CD4-positive, alpha-beta memory T cell (primary cell): ENCODE results near the gene LAMA5. TPM values are rescaled to one million over a fixed set of nuclear protein-coding genes. Genes with fewer than 3 reads are reported as not detected.

Experiments used
- CTCF ChIA-PET: fragments of 350-600 bp; sonication (Branson Sonifier 250); formaldehyde crosslinking; loops from one replicate; lab custom pipeline; 2021; ENCODE audit warnings: inconsistent platforms; ENCODE audit not compliant: partially characterized antibody; lab: Charles Lee
- POLR2A ChIA-PET: fragments of 350-600 bp; sonication (Branson Sonifier 250); formaldehyde crosslinking; loops from one replicate; lab custom pipeline; 2021; ENCODE audit not compliant: partially characterized antibody; lab: Charles Lee
- DNase-seq, 5 donors: peaks; one replicate each; pipeline versions ENCODE4 v3.0.0 to v3.0.0-alpha.2; 2020 to 2022; ENCODE audit warnings: mixed read lengths in 1 of 5
- H3K27ac ChIP-seq: one replicate; pipeline ENCODE4 v1.7.0; 2013; ENCODE audit warnings: low read depth, low read length
- H3K27me3 ChIP-seq: 2 replicates; pipeline ENCODE4 v1.7.0; 2013; ENCODE audit warnings: mild to moderate bottlenecking, low read length, moderate library complexity; ENCODE audit not compliant: insufficient read depth
- H3K36me3 ChIP-seq: 2 replicates; pipeline ENCODE4 v1.7.0; 2013; ENCODE audit warnings: mild to moderate bottlenecking, low read length, moderate library complexity; ENCODE audit not compliant: insufficient read depth
- H3K4me1 ChIP-seq: 2 replicates; pipeline ENCODE4 v1.7.0; 2013; ENCODE audit warnings: mild to moderate bottlenecking, low read length, moderate library complexity; ENCODE audit not compliant: insufficient read depth
- H3K4me3 ChIP-seq, 2 donors: one replicate each; pipeline ENCODE4 v1.7.0; 2013; ENCODE audit warnings: low read length in 2 of 2, mild to moderate bottlenecking in 1 of 2
- H3K9me3 ChIP-seq, 2 donors: one replicate each; pipeline ENCODE4 v1.7.0; 2013; ENCODE audit warnings: low read length in 2 of 2, control low read depth in 1 of 2; ENCODE audit not compliant: control insufficient read depth in 1 of 2
- H3K27ac Mint-ChIP-seq, 7 donors: one replicate each; pipeline ENCODE4 v1.8.0; 2020 to 2021; ENCODE audit warnings: mixed read lengths in 7 of 7, mild to moderate bottlenecking in 6 of 7, inconsistent platforms in 3 of 7, moderate library complexity in 3 of 7
- H3K27me3 Mint-ChIP-seq, 2 donors: one replicate each; pipeline ENCODE4 v1.8.0; 2020 to 2021; ENCODE audit warnings: mixed read lengths in 2 of 2
- H3K36me3 Mint-ChIP-seq, 2 donors: one replicate each; pipeline ENCODE4 v1.8.0; 2020 to 2021; ENCODE audit warnings: mixed read lengths in 2 of 2, inconsistent platforms in 1 of 2, mild to moderate bottlenecking in 1 of 2
- H3K4me1 Mint-ChIP-seq, 4 donors: one replicate each; pipeline ENCODE4 v1.8.0; 2020 to 2021; ENCODE audit warnings: mixed read lengths in 4 of 4, mild to moderate bottlenecking in 1 of 4
- H3K4me3 Mint-ChIP-seq, 8 donors: one replicate each; pipeline ENCODE4 v1.8.0; 2020 to 2021; ENCODE audit warnings: mixed read lengths in 8 of 8, mild to moderate bottlenecking in 7 of 8, moderate library complexity in 6 of 8, inconsistent platforms in 3 of 8
- H3K9me3 Mint-ChIP-seq, 8 donors: one replicate each; pipeline ENCODE4 v1.8.0; 2020 to 2021; ENCODE audit warnings: mixed read lengths in 8 of 8, mild to moderate bottlenecking in 5 of 8, inconsistent platforms in 3 of 8, moderate library complexity in 1 of 8
- intact Hi-C: fragments of 100-400 bp; cut with micrococcal nuclease; formaldehyde crosslinking; loops from one replicate; pipeline ENCODE4 v1.15.1; 2023
- polyA plus RNA-seq, 2 donors: library from polyadenylated mRNA; unstranded; fragments of 300-500 nt; fragmentation: Illumina TruSeq; gene quantifications; one replicate each; pipeline ENCODE4 v1.2.3, GENCODE V29; 2021
- total RNA-seq, 2 experiments: library from RNA; stranded (reverse); gene quantifications; one replicate each; pipeline ENCODE4 v1.2.3, GENCODE V29; 2021

Gene LAMA5
- total and polyA plus RNA-seq, 4 experiments from 2014 or later: 0.49 TPM; not detected in 3

DNA sequence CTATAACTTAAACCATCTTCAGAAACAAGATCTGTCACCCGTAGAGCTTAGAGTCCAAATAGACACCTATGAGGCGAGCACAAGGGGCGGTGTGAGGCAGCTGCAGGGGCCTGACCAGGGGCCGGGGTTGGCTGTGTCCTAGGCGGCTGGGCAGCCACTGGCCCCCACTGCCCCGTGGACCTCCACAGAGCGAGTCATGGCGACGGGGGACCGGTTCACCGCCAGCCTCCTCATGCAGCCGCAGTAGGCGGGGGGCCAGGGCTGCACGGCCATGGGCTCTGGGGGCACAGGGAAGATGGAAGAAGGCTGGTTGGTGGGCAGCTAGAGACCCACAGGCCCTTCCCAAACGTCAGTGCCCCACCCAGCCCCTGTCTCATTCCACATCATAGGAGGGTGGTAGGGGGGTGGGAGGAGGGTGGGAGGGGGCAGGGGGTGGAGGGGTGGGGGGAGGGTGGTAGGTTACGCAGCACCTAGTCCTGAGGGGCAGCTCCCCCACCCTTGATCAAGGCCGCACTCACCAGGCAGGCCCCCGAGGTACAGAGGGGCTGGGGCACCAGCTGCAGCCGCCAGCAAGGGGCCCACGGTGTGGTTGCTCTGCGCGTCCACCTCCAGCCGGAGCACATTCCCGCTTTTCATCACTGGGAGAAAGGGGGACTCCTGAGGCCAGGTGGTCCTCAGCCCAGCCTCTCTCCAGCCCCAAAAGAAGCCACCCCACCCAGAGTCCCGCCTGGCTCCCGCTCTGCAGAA is 57.7 kb downstream of the LAMA5 start:
- peak in 1 of 5 donors; percentile 5 for DNase-seq
- no peaks in the 10 kb centered on the region for H3K9me3 Mint-ChIP-seq
- peaks cover 3 to 14% (median 7%) of the 10 kb centered on the region in 4 donors for H3K4me1 Mint-ChIP-seq
- Histone ChIP-seq H3K9me3 (no peaks in the 10 kb centered on the region), H3K36me3 (peaks cover 40% of the 10 kb centered on the region), H3K4me1 (peaks cover 17% of the 10 kb centered on the region), H3K27me3 (no peaks in the 10 kb centered on the region), H3K27ac (no peak overlapping the region), H3K4me3 (no peak overlapping the region)
- ChIA-PET POLR2A (no interaction called here), CTCF (no interaction called here)
- peaks cover 11 to 16% of the 10 kb centered on the region in 2 donors for H3K36me3 Mint-ChIP-seq
- intact Hi-C loops: no loop called here
- no peak overlapping the region for H3K4me3 Mint-ChIP-seq
- H3K27ac Mint-ChIP-seq: no peak overlapping the region
- no peaks in the 10 kb centered on the region for H3K27me3 Mint-ChIP-seq

GRCh38 chr20:62308102-62308822 is 58.9 kb downstream of the LAMA5 start:
- Mint-ChIP-seq H3K36me3 (peaks cover 11 to 24% of the 10 kb centered on the region in 2 donors), H3K4me1 (peaks cover 7 to 25% (median 16%) of the 10 kb centered on the region in 4 donors), H3K9me3 (no peaks in the 10 kb centered on the region), H3K4me3 (no peak overlapping the region), H3K27me3 (no peaks in the 10 kb centered on the region), H3K27ac (no peak overlapping the region)
- H3K4me1 ChIP-seq: peaks cover 27% of the 10 kb centered on the region
- ChIA-PET CTCF (no interaction called here), POLR2A (no interaction called here)
- H3K36me3 ChIP-seq: peaks cover 40% of the 10 kb centered on the region
- no peak overlapping the region for H3K4me3 ChIP-seq
- H3K27ac ChIP-seq: no peak overlapping the region
- no peaks in the 10 kb centered on the region for H3K9me3 ChIP-seq
- DNase-seq: peak in 1 of 5 donors; percentile 33
- intact Hi-C loops: no loop called here
- H3K27me3 ChIP-seq: no peaks in the 10 kb centered on the region

GRCh38 chr20:62307226-62308101 is 59.6 kb downstream of the LAMA5 start:
- Mint-ChIP-seq H3K9me3 (no peaks in the 10 kb centered on the region), H3K4me3 (no peak overlapping the region), H3K4me1 (peaks cover 7 to 25% (median 18%) of the 10 kb centered on the region in 4 donors), H3K36me3 (peaks cover 11 to 27% of the 10 kb centered on the region in 2 donors), H3K27ac (no peak overlapping the region), H3K27me3 (no peaks in the 10 kb centered on the region)
- no peak overlapping the region for H3K27ac ChIP-seq
- intact Hi-C loops: no loop called here
- no peaks in the 10 kb centered on the region for H3K9me3 ChIP-seq
- peak in 1 of 5 donors; percentile 39 for DNase-seq
- POLR2A ChIA-PET: no interaction called here
- CTCF ChIA-PET: no interaction called here
- no peaks in the 10 kb centered on the region for H3K27me3 ChIP-seq
- peaks cover 40% of the 10 kb centered on the region for H3K36me3 ChIP-seq
- H3K4me3 ChIP-seq: no peak overlapping the region
- peaks cover 27% of the 10 kb centered on the region for H3K4me1 ChIP-seq

GRCh38 chr20:62306414-62307187 is 60.5 kb downstream of the LAMA5 start:
- H3K9me3 Mint-ChIP-seq: no peaks in the 10 kb centered on the region
- peaks cover 11 to 32% of the 10 kb centered on the region in 2 donors for H3K36me3 Mint-ChIP-seq
- Histone ChIP-seq H3K4me1 (peaks cover 27% of the 10 kb centered on the region), H3K36me3 (peaks cover 40% of the 10 kb centered on the region), H3K27me3 (no peaks in the 10 kb centered on the region), H3K9me3 (no peaks in the 10 kb centered on the region), H3K4me3 (no peak overlapping the region), H3K27ac (no peak overlapping the region)
- H3K27ac Mint-ChIP-seq: peak overlapping the region in 1 of 7 donors; percentile 37
- CTCF ChIA-PET: no interaction called here
- DNase-seq: peak in 1 of 5 donors; percentile 39
- peak overlapping the region in 1 of 8 donors; percentile 45 for H3K4me3 Mint-ChIP-seq
- H3K27me3 Mint-ChIP-seq: no peaks in the 10 kb centered on the region
- POLR2A ChIA-PET: no interaction called here
- intact Hi-C loops: no loop called here
- H3K4me1 Mint-ChIP-seq: peaks cover 8 to 31% (median 22%) of the 10 kb centered on the region in 4 donors

DNA sequence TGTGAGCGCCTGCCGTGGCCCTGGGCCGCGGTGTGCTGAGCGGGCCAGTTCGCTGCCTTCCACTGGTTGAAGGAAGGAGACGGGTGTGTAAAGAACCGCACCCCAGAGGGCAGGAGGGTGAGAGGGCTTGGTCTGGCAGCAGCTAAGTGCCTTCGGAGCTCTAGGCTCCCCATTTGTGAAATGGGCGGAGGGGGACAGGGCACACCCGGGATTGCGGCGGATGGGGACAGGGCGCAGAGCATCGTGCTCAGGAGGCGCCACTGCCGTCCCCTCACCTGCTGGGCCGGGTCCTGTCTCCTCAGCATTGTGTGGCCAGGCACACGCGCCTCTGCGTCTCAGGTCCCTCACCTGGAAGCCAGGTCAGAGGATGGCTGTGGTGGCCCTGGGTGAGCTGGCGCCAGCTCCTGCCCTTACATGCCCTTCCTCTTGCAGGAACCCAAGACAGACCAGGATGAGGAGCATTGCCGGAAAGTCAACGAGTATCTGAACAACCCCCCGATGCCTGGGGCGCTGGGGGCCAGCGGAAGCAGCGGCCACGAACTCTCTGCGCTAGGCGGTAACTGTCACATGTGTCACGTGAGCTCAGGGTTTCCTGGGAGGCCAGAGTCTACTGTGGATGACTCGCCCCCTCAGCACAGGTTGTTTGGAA is 61.2 kb downstream of the LAMA5 start:
- POLR2A ChIA-PET: no interaction called here
- peak overlapping the region in 1 of 7 donors; percentile 37 for H3K27ac Mint-ChIP-seq
- Histone ChIP-seq H3K9me3 (no peaks in the 10 kb centered on the region), H3K4me3 (no peak overlapping the region), H3K4me1 (peaks cover 30% of the 10 kb centered on the region), H3K27me3 (no peaks in the 10 kb centered on the region), H3K27ac (no peak overlapping the region), H3K36me3 (peaks cover 40% of the 10 kb centered on the region)
- H3K9me3 Mint-ChIP-seq: no peaks in the 10 kb centered on the region
- H3K27me3 Mint-ChIP-seq: no peaks in the 10 kb centered on the region
- peak in 1 of 5 donors; percentile 22 for DNase-seq
- intact Hi-C loops: no loop called here
- CTCF ChIA-PET: interaction anchor here (1.2 kb wide), 1 partner anchor 77 kb away, joined by 3 read pairs; no protein-coding TSS in a partner anchor
- peak overlapping the region in 5 of 8 donors; percentile 35 to 74 (median 67) for H3K4me3 Mint-ChIP-seq
- peaks cover 11 to 32% of the 10 kb centered on the region in 2 donors for H3K36me3 Mint-ChIP-seq
- H3K4me1 Mint-ChIP-seq: peaks cover 10 to 32% (median 23%) of the 10 kb centered on the region in 4 donors

- Histone ChIP-seq H3K36me3 (peaks cover 40% of the 10 kb centered on the region), H3K9me3 (no peaks in the 10 kb centered on the region), H3K27ac (peak overlapping the region; percentile 90), H3K27me3 (no peaks in the 10 kb centered on the region), H3K4me3 (no peak overlapping the region), H3K4me1 (peaks cover 30% of the 10 kb centered on the region)
- Mint-ChIP-seq H3K36me3 (peaks cover 11 to 32% of the 10 kb centered on the region in 2 donors), H3K9me3 (no peaks in the 10 kb centered on the region), H3K27me3 (no peaks in the 10 kb centered on the region), H3K4me1 (peaks cover 10 to 32% (median 23%) of the 10 kb centered on the region in 4 donors), H3K4me3 (peak overlapping the region; percentile 59 to 92 (median 74)), H3K27ac (peak overlapping the region in 2 of 7 donors; percentile 29 to 53)
- CTCF ChIA-PET: interaction anchor here (0.6 to 1.2 kb wide), 2 partner anchors 77 to 215 kb away, joined by 3 to 4 read pairs; no protein-coding TSS in a partner anchor
- no peak for DNase-seq
- intact Hi-C loops: no loop called here
- POLR2A ChIA-PET: no interaction called here
Measured at GRCh38 chr20:62305149-62305764, 61.9 kb downstream of the LAMA5 start.
